H1 (cell line): ENCODE data around the gene SHH. TPM values are rescaled to one million over a fixed set of nuclear protein-coding genes. Genes with fewer than 3 reads are reported as not detected.

Source experiments
- CTCF ChIA-PET: fragments of 300-600 bp; sonication (Branson Sonifier 250); formaldehyde crosslinking; loops from one replicate; lab custom pipeline; 2021; ENCODE audit not compliant: partially characterized antibody; lab: Charles Lee
- POLR2A ChIA-PET: fragments of 300-600 bp; sonication (Branson Sonifier 250); formaldehyde crosslinking; loops from one replicate; lab custom pipeline; 2021; ENCODE audit warnings: inconsistent platforms; ENCODE audit not compliant: partially characterized antibody; lab: Charles Lee
- DNase-seq, 2 experiments: peaks; one replicate each; pipeline versions ENCODE4 v3.0.0 to v3.0.0-alpha.2; 2010 to 2022; ENCODE audit warnings: low spot score in 2 of 2, low read depth in 1 of 2, mixed read lengths in 1 of 2
- FAIRE-seq: peaks from 2 replicates; lab custom pipeline; 2011; peaks lifted over from hg19 to GRCh38; lab: Jason Lieb, UNC
- H2AFZ ChIP-seq: 2 replicates; pipeline ENCODE4 v1.8.1; 2012; ENCODE audit warnings: low read length, inconsistent platforms
- H2AK5ac ChIP-seq: 2 replicates; pipeline ENCODE4 v1.6.1; 2013; ENCODE audit warnings: low read depth, low read length
- H2BK120ac ChIP-seq: replicated peaks from 2 replicates; pipeline ENCODE3; 2013; ENCODE audit warnings: low read depth, low read length, inconsistent platforms
- H2BK12ac ChIP-seq: 2 replicates; pipeline ENCODE4 v1.6.1; 2013; ENCODE audit warnings: low read depth, low read length
- H2BK15ac ChIP-seq: 2 replicates; pipeline ENCODE4 v1.6.1; 2013; ENCODE audit warnings: low read length
- H2BK20ac ChIP-seq: 2 replicates; pipeline ENCODE4 v1.6.1; 2013; ENCODE audit warnings: low read length
- H2BK5ac ChIP-seq: 2 replicates; pipeline ENCODE4 v1.6.1; 2013; ENCODE audit warnings: low read depth, low read length
- H3K14ac ChIP-seq: 2 replicates; pipeline ENCODE4 v1.6.1; 2013; ENCODE audit warnings: inconsistent platforms; ENCODE audit not compliant: insufficient read length
- H3K18ac ChIP-seq: 2 replicates; pipeline ENCODE4 v1.6.1; 2013; ENCODE audit warnings: low read length; ENCODE audit errors: extremely low read depth
- H3K23ac ChIP-seq: 2 replicates; pipeline ENCODE4 v1.6.1; 2013; ENCODE audit warnings: inconsistent platforms; ENCODE audit not compliant: insufficient read length
- H3K23me2 ChIP-seq: 2 replicates; pipeline ENCODE4 v1.6.1; 2013; ENCODE audit warnings: low read depth, low read length
- H3K27ac ChIP-seq: 2 replicates; pipeline ENCODE4 v1.6.1; 2011; ENCODE audit warnings: low read depth, low read length, inconsistent platforms
- H3K27me3 ChIP-seq, 4 experiments: replicated peaks in 1 of 4; 1 replicate in 1 of 4; 2 replicates in 3 of 4; pipeline versions ENCODE4 v1.6.1 to v1.8.1; 2011 to 2013; ENCODE audit warnings: low read length in 3 of 4, mild to moderate bottlenecking in 3 of 4, inconsistent platforms in 2 of 4, mixed read lengths in 2 of 4, moderate library complexity in 1 of 4; ENCODE audit not compliant: control insufficient read depth in 3 of 4, insufficient read depth in 3 of 4; ENCODE audit errors: extremely low read depth in 1 of 4
- H3K36me3 ChIP-seq, 4 experiments: 2 replicates each; pipeline versions ENCODE4 v1.6.1 to v1.8.1; 2011 to 2013; ENCODE audit warnings: mild to moderate bottlenecking in 4 of 4, low read length in 3 of 4, moderate library complexity in 2 of 4, control low read depth in 1 of 4, inconsistent platforms in 1 of 4; ENCODE audit not compliant: insufficient read depth in 4 of 4, control insufficient read depth in 2 of 4
- H3K4ac ChIP-seq: replicated peaks from 2 replicates; pipeline ENCODE3; 2013; ENCODE audit warnings: low read length, low read depth, mixed read lengths, inconsistent platforms; ENCODE audit not compliant: insufficient read length
- H3K4me1 ChIP-seq, 4 experiments: replicated peaks in 1 of 4; 1 replicate in 1 of 4; 2 replicates in 3 of 4; pipeline versions ENCODE4 v1.6.1 to v1.8.1; 2011 to 2013; ENCODE audit warnings: low read length in 3 of 4, inconsistent platforms in 2 of 4, mixed read lengths in 1 of 4; ENCODE audit not compliant: insufficient read depth in 4 of 4, control insufficient read depth in 3 of 4
- H3K4me2 ChIP-seq, 2 experiments: 2 replicates each; pipeline versions ENCODE4 v1.6.1 to v1.8.1; 2011 to 2013; ENCODE audit warnings: low read depth in 2 of 2, low read length in 2 of 2, control low read depth in 1 of 2, inconsistent platforms in 1 of 2, mild to moderate bottlenecking in 1 of 2; ENCODE audit not compliant: insufficient read depth in 1 of 2
- H3K4me3 ChIP-seq, 4 experiments: fragments of 200-600, 300-600 bp in 1 of 4; sonication (generic), shearing (Covaris generic), sonication (Bioruptor Twin) in 1 of 4; 2 replicates each; pipeline versions ENCODE4 v1.5.1 to v1.8.1; 2011 to 2016; ENCODE audit warnings: low read length in 4 of 4, low read depth in 3 of 4, control low read depth in 2 of 4, inconsistent platforms in 2 of 4, mild to moderate bottlenecking in 2 of 4, mixed read lengths in 1 of 4, moderate library complexity in 1 of 4; ENCODE audit not compliant: insufficient read depth in 2 of 4; ENCODE audit errors: extremely low read depth in 1 of 4
- H3K56ac ChIP-seq: replicated peaks from 2 replicates; pipeline ENCODE3; 2013; ENCODE audit warnings: low read depth, mild to moderate bottlenecking, mixed read lengths, low read length, inconsistent platforms; ENCODE audit not compliant: insufficient read length
- H3K79me1 ChIP-seq: 2 replicates; pipeline ENCODE4 v1.6.1; 2013; ENCODE audit warnings: low read depth, low read length, control low read depth
- H3K79me2 ChIP-seq, 2 experiments: 2 replicates each; pipeline versions ENCODE4 v1.6.1 to v1.8.1; 2012 to 2013; ENCODE audit warnings: low read length in 2 of 2, mild to moderate bottlenecking in 2 of 2, inconsistent platforms in 1 of 2; ENCODE audit not compliant: insufficient read depth in 2 of 2, control insufficient read depth in 1 of 2
- H3K9ac ChIP-seq, 4 experiments: replicated peaks in 1 of 4; 1 replicate in 1 of 4; 2 replicates in 3 of 4; pipeline versions ENCODE4 v1.6.1 to v1.8.1; 2011 to 2013; ENCODE audit warnings: low read depth in 3 of 4, low read length in 3 of 4, control low read depth in 2 of 4, mild to moderate bottlenecking in 2 of 4, moderate library complexity in 2 of 4, inconsistent platforms in 1 of 4; ENCODE audit errors: extremely low read depth in 1 of 4
- H3K9me3 ChIP-seq, 2 experiments: 2 replicates each; pipeline versions ENCODE4 v1.6.1 to v1.8.1; 2012 to 2013; ENCODE audit warnings: mild to moderate bottlenecking in 2 of 2, moderate library complexity in 2 of 2, control low read depth in 1 of 2, inconsistent platforms in 1 of 2, low read depth in 1 of 2, low read length in 1 of 2, mixed read lengths in 1 of 2; ENCODE audit not compliant: insufficient read depth in 2 of 2
- H4K20me1 ChIP-seq, 2 experiments: replicated peaks in 1 of 2; 2 replicates each; pipeline versions ENCODE3 to v1.8.1; 2011 to 2013; ENCODE audit warnings: inconsistent platforms in 2 of 2, low read length in 2 of 2, mild to moderate bottlenecking in 1 of 2; ENCODE audit not compliant: insufficient read depth in 2 of 2, control insufficient read depth in 1 of 2
- H4K5ac ChIP-seq: 2 replicates; pipeline ENCODE4 v1.6.1; 2013; ENCODE audit warnings: low read length, low read depth, mixed read lengths, inconsistent platforms; ENCODE audit not compliant: insufficient read length
- H4K8ac ChIP-seq: 2 replicates; pipeline ENCODE4 v1.8.0; 2013; ENCODE audit warnings: mild to moderate bottlenecking, moderate library complexity, low read length, inconsistent platforms; ENCODE audit not compliant: insufficient read depth; ENCODE audit errors: extremely low read depth
- H4K91ac ChIP-seq: replicated peaks from 2 replicates; pipeline ENCODE3; 2013; ENCODE audit warnings: low read length, mixed read lengths, inconsistent platforms; ENCODE audit not compliant: insufficient read length
- CBX8 ChIP-seq: fragments of 300-800, 300-1000 bp; sonication (generic); IDR thresholded peaks from 2 replicates; pipeline ENCODE4 v1.7.1; 2016; ENCODE audit warnings: low read depth, low read length, borderline replicate concordance
- CEBPB ChIP-seq: IDR thresholded peaks from 2 replicates; pipeline ENCODE4 v1.6.1; 2012; ENCODE audit warnings: low read depth, low read length
- CHD2 ChIP-seq: IDR thresholded peaks from 2 replicates; pipeline ENCODE4 v1.6.1; 2012; ENCODE audit warnings: low read length, improper control_type of control experiment
- EZH2 ChIP-seq: fragments of 200-600 bp; sonication (generic); IDR thresholded peaks from 2 replicates; pipeline ENCODE4 v1.7.1; 2012; ENCODE audit warnings: low read depth, mild to moderate bottlenecking, moderate library complexity, low read length, inconsistent platforms; ENCODE audit not compliant: severe bottlenecking
- JUN ChIP-seq: IDR thresholded peaks from 2 replicates; pipeline ENCODE4 v1.6.1; 2011; ENCODE audit warnings: low read depth, mild to moderate bottlenecking, improper control_type of control experiment, low read length
- SIN3A ChIP-seq, 2 experiments: IDR thresholded peaks in 1 of 2; conservative IDR thresholded peaks in 1 of 2; 2 replicates each; pipeline ENCODE4 v1.6.1; 2011 to 2012; ENCODE audit warnings: low read length in 2 of 2, improper control_type of control experiment in 1 of 2, low read depth in 1 of 2, mild to moderate bottlenecking in 1 of 2
- SP2 ChIP-seq: IDR thresholded peaks from 2 replicates; pipeline ENCODE4 v1.6.1; 2012; ENCODE audit warnings: mild to moderate bottlenecking, low read length, inconsistent platforms
- WGBS, 2 experiments: shearing (Covaris generic) in 1 of 2; methylation state at CpG; one replicate each; pipeline versions ENCODE4 v1.1.6 to v1.1.7; 2013 to 2015; ENCODE audit warnings: low lambda C conversion rate in 2 of 2, mixed read lengths in 2 of 2, inconsistent platforms in 1 of 2, low coverage in 1 of 2, missing lambda C conversion rate in 1 of 2; ENCODE audit not compliant: insufficient replicate concordance in 2 of 2, insufficient coverage in 1 of 2, insufficient read length in 1 of 2; ENCODE audit errors: extremely low coverage in 1 of 2, missing lambda C conversion rate in 1 of 2; 5-methylcytosine and 5-hydroxymethylcytosine counted together
- polyA plus RNA-seq, 7 experiments: library from polyadenylated mRNA; depleted of rRNA in 3 of 7; stranded (reverse) in 5 of 7; unstranded in 2 of 7; fragments of >200 nt in 5 of 7; fragments of 200-250 nt in 2 of 7; gene quantifications; 1 replicate in 5 of 7; 2 replicates in 1 of 7; 4 replicates in 1 of 7; pipeline versions ENCODE4 v1.2.1 to v1.2.3, GENCODE V29; 2011 to 2013; ENCODE audit warnings: missing spikeins in 2 of 7, mixed read lengths in 2 of 7
- total RNA-seq: library from RNA; stranded (reverse); fragmentation: NEBNext Ultra II Directional; extraction: Animal tissue kit (Norgen Biotek cat#: 25700); gene quantifications from 2 replicates; pipeline ENCODE4 v1.2.1, GENCODE V29; 2021

The SHH gene
- total and polyA plus RNA-seq, 2 of the 8 experiments (the other 6 are each of a cell fraction or from before 2014, with no cell fraction given): not detected

DNA sequence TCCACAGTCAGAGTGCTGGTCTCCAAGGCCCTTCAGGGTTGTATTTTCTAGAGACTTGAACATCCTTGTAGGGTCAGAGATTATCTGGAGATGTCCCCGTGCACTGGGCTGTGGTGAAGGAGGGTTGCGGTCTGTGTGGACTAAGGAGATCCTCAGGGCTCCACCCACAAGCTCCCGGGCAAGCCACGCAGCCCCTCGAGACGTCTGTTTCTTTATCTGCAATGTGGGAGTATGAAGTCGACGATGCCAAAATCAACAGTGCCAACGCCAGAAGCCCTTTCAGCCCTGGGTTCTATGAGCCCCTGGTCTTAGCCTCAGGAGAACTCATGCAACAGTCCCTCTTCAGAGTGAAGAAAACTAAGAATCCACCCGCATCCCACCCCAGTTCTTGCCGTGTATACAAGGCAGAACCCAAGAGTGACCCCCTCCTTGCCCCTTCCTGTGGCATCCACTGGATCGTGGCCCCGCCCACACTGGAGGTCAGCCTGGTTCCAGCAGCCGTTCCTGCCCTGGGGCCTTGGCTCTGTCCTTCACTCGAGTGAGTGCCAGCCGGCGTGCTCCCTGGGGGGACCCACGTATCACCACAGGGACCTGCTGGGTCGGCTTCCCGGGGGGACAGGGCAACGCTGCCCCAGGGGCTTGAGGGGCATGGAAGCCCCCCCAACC, 6.0 kb upstream of the SHH start:
- H2BK20ac ChIP-seq: no peak overlapping the region
- H4K91ac ChIP-seq: no peak overlapping the region
- H4K8ac ChIP-seq: no peak overlapping the region; the same call in 1 of the 2 replicates
- POLR2A ChIA-PET: no interaction called here
- no peak overlapping the region for H4K5ac ChIP-seq
- no peak overlapping the region for H3K23ac ChIP-seq
- H4K20me1 ChIP-seq: peaks cover 4% of the 10 kb centered on the region in 2 experiments
- H3K18ac ChIP-seq: no peak overlapping the region
- no peak overlapping the region for H3K14ac ChIP-seq
- peaks cover 0 to 13% (median 4%) of the 10 kb centered on the region in 4 experiments; a peak in 5 of 7 replicates for H3K4me1 ChIP-seq
- FAIRE-seq: no peak
- H3K27ac ChIP-seq: no peak overlapping the region
- H2AFZ ChIP-seq: no peak overlapping the region
- H2BK120ac ChIP-seq: no peak overlapping the region
- no peaks in the 10 kb centered on the region for H3K23me2 ChIP-seq
- no peak overlapping the region for H2AK5ac ChIP-seq
- no peak overlapping the region for H3K9ac ChIP-seq
- H2BK5ac ChIP-seq: no peak overlapping the region
- peaks cover 0 to 6% of the 10 kb centered on the region in 2 experiments; a peak in 1 of 4 replicates for H3K9me3 ChIP-seq
- no peak overlapping the region for H3K56ac ChIP-seq
- no peak overlapping the region for H3K4me3 ChIP-seq
- no peaks in the 10 kb centered on the region for H3K79me2 ChIP-seq
- TF ChIP-seq SP2 (no peak), CHD2 (no peak), JUN (no peak), SIN3A (conservative IDR thresholded peaks at IDR 0.05 in 1 of 2, IDR thresholded peaks at IDR 0.05 in 1 of 2; ENCODE audit: low read depth in 1 of 2, low read length in 2 of 2) (no peak), EZH2 (no peak), CEBPB (no peak), CBX8 (no peak)
- TF ChIP-seq, all 59 proteins: peak for 0
- Histone ChIP-seq H2BK15ac (no peak overlapping the region), H3K79me1 (no peaks in the 10 kb centered on the region), H3K27me3 (peaks cover 15 to 28% (median 19%) of the 10 kb centered on the region in 4 experiments), H3K4me2 (no peak overlapping the region), H3K36me3 (no peaks in the 10 kb centered on the region), H3K4ac (no peak overlapping the region), H2BK12ac (no peak overlapping the region)
- DNase-seq: no peak
- CTCF ChIA-PET: no interaction called here
- WGBS, 2 experiments: 94% methylated on average over 21 of the region's 21 CpGs; no CpG with 5 or more reads in 1 of the 2 experiments
